Measurements from ENCODE around the gene CPVL. TPM values are rescaled to one million over a fixed set of nuclear protein-coding genes. Genes with fewer than 3 reads are reported as not detected.

Gene CPVL
- total and polyA plus RNA-seq, 2 experiments from 2014 or later, result 31.9 to 37.8 TPM

DNA sequence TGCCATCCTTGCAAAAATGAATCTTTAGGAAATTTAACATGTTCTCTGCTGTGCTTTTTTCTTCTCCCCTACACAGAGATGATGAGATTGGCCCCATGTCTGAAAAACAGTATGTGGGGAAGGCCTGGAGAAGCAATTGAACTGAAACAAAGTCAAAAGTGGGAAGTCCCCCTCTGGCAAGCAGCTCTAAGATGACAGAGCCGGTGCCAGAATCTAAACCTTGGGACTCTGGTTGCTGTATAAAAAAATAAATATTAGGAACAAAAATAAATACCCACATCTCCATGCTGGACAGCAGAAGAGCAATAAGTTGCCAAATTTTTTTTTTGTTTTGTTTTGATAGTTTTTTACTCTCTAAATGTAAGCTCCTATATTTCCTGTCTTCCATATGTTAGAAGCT, 136.4 kb downstream of the CPVL start:
- ATAC-seq, result no peak

More for the DNA sequence above, 136.4 kb downstream of the CPVL start:
- Histone ChIP-seq H3K79me2 (replicated peaks; ENCODE audit: insufficient read depth) (no peaks in the 10 kb centered on the region), H3K9me2 (ENCODE audit: insufficient read depth) (0 out of 2 replicates have a peak, but pooled peaks cover 3% of the 10 kb centered on the region), H2AFZ (no peak overlapping the region), H3K27ac (ENCODE audit: low read depth) (no peak overlapping the region), H3K36me3 (ENCODE audit: insufficient read depth) (no peaks in the 10 kb centered on the region), H3K27me3 (ENCODE audit: insufficient read depth) (no peaks in the 10 kb centered on the region), H3F3A (replicated peaks; ENCODE audit: low read depth) (no peaks in the 10 kb centered on the region), H3K4me3 (no peak overlapping the region), H3K4me1 (ENCODE audit: insufficient read depth) (peaks cover 11% of the 10 kb centered on the region), H4K20me1 (replicated peaks; ENCODE audit: insufficient read depth) (no peaks in the 10 kb centered on the region), H3K4me2 (no peak overlapping the region)
- no peak for TF ChIP-seq ZNF114 (CRISPR knock-in tag; IDR thresholded peaks at IDR 0.05)
- no peak for TF ChIP-seq POLR2AphosphoS5 (IDR thresholded peaks at IDR 0.05; ENCODE audit: low read depth)
- TF ChIP-seq, protein P1, sequence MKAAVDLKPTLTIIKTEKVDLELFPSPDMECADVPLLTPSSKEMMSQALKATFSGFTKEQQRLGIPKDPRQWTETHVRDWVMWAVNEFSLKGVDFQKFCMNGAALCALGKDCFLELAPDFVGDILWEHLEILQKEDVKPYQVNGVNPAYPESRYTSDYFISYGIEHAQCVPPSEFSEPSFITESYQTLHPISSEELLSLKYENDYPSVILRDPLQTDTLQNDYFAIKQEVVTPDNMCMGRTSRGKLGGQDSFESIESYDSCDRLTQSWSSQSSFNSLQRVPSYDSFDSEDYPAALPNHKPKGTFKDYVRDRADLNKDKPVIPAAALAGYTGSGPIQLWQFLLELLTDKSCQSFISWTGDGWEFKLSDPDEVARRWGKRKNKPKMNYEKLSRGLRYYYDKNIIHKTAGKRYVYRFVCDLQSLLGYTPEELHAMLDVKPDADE (IDR thresholded peaks at IDR 0.05), result no peak
- TF ChIP-seq ZNF331 (CRISPR knock-in tag; IDR thresholded peaks at IDR 0.05; ENCODE audit: low read depth), result no peak
- no peak for TF ChIP-seq EZH2 (IDR thresholded peaks at IDR 0.05; ENCODE audit: low read depth, unreplicated experiment)
- no peak for TF ChIP-seq STAT1 (IDR thresholded peaks at IDR 0.05; ENCODE audit: unreplicated experiment)
- TF ChIP-seq EZH2phosphoT487 (IDR thresholded peaks at IDR 0.05; ENCODE audit: unreplicated experiment), result no peak
- TF ChIP-seq, protein P2, sequence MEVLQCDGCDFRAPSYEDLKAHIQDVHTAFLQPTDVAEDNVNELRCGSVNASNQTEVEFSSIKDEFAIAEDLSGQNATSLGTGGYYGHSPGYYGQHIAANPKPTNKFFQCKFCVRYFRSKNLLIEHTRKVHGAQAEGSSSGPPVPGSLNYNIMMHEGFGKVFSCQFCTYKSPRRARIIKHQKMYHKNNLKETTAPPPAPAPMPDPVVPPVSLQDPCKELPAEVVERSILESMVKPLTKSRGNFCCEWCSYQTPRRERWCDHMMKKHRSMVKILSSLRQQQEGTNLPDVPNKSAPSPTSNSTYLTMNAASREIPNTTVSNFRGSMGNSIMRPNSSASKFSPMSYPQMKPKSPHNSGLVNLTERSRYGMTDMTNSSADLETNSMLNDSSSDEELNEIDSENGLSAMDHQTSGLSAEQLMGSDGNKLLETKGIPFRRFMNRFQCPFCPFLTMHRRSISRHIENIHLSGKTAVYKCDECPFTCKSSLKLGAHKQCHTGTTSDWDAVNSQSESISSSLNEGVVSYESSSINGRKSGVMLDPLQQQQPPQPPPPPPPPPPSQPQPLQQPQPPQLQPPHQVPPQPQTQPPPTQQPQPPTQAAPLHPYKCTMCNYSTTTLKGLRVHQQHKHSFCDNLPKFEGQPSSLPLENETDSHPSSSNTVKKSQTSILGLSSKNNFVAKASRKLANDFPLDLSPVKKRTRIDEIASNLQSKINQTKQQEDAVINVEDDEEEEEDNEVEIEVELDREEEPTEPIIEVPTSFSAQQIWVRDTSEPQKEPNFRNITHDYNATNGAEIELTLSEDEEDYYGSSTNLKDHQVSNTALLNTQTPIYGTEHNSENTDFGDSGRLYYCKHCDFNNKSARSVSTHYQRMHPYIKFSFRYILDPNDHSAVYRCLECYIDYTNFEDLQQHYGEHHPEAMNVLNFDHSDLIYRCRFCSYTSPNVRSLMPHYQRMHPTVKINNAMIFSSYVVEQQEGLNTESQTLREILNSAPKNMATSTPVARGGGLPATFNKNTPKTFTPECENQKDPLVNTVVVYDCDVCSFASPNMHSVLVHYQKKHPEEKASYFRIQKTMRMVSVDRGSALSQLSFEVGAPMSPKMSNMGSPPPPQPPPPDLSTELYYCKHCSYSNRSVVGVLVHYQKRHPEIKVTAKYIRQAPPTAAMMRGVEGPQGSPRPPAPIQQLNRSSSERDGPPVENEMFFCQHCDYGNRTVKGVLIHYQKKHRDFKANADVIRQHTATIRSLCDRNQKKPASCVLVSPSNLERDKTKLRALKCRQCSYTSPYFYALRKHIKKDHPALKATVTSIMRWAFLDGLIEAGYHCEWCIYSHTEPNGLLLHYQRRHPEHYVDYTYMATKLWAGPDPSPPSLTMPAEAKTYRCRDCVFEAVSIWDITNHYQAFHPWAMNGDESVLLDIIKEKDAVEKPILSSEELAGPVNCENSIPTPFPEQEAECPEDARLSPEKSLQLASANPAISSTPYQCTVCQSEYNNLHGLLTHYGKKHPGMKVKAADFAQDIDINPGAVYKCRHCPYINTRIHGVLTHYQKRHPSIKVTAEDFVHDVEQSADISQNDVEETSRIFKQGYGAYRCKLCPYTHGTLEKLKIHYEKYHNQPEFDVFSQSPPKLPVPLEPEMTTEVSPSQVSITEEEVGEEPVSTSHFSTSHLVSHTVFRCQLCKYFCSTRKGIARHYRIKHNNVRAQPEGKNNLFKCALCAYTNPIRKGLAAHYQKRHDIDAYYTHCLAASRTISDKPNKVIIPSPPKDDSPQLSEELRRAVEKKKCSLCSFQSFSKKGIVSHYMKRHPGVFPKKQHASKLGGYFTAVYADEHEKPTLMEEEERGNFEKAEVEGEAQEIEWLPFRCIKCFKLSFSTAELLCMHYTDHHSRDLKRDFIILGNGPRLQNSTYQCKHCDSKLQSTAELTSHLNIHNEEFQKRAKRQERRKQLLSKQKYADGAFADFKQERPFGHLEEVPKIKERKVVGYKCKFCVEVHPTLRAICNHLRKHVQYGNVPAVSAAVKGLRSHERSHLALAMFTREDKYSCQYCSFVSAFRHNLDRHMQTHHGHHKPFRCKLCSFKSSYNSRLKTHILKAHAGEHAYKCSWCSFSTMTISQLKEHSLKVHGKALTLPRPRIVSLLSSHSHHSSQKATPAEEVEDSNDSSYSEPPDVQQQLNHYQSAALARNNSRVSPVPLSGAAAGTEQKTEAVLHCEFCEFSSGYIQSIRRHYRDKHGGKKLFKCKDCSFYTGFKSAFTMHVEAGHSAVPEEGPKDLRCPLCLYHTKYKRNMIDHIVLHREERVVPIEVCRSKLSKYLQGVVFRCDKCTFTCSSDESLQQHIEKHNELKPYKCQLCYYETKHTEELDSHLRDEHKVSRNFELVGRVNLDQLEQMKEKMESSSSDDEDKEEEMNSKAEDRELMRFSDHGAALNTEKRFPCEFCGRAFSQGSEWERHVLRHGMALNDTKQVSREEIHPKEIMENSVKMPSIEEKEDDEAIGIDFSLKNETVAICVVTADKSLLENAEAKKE (CRISPR knock-in tag; IDR thresholded peaks at IDR 0.05), result no peak
- TF ChIP-seq JUNB (IDR thresholded peaks at IDR 0.05; ENCODE audit: unreplicated experiment), result no peak
- no peak for TF ChIP-seq NANOG (IDR thresholded peaks at IDR 0.05; ENCODE audit: borderline replicate concordance)
- TF ChIP-seq, protein P3, sequence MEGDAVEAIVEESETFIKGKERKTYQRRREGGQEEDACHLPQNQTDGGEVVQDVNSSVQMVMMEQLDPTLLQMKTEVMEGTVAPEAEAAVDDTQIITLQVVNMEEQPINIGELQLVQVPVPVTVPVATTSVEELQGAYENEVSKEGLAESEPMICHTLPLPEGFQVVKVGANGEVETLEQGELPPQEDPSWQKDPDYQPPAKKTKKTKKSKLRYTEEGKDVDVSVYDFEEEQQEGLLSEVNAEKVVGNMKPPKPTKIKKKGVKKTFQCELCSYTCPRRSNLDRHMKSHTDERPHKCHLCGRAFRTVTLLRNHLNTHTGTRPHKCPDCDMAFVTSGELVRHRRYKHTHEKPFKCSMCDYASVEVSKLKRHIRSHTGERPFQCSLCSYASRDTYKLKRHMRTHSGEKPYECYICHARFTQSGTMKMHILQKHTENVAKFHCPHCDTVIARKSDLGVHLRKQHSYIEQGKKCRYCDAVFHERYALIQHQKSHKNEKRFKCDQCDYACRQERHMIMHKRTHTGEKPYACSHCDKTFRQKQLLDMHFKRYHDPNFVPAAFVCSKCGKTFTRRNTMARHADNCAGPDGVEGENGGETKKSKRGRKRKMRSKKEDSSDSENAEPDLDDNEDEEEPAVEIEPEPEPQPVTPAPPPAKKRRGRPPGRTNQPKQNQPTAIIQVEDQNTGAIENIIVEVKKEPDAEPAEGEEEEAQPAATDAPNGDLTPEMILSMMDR (conservative IDR thresholded peaks at IDR 0.05; ENCODE audit: low read depth in 2 of 2), result no peak
- TF ChIP-seq, protein P4, sequence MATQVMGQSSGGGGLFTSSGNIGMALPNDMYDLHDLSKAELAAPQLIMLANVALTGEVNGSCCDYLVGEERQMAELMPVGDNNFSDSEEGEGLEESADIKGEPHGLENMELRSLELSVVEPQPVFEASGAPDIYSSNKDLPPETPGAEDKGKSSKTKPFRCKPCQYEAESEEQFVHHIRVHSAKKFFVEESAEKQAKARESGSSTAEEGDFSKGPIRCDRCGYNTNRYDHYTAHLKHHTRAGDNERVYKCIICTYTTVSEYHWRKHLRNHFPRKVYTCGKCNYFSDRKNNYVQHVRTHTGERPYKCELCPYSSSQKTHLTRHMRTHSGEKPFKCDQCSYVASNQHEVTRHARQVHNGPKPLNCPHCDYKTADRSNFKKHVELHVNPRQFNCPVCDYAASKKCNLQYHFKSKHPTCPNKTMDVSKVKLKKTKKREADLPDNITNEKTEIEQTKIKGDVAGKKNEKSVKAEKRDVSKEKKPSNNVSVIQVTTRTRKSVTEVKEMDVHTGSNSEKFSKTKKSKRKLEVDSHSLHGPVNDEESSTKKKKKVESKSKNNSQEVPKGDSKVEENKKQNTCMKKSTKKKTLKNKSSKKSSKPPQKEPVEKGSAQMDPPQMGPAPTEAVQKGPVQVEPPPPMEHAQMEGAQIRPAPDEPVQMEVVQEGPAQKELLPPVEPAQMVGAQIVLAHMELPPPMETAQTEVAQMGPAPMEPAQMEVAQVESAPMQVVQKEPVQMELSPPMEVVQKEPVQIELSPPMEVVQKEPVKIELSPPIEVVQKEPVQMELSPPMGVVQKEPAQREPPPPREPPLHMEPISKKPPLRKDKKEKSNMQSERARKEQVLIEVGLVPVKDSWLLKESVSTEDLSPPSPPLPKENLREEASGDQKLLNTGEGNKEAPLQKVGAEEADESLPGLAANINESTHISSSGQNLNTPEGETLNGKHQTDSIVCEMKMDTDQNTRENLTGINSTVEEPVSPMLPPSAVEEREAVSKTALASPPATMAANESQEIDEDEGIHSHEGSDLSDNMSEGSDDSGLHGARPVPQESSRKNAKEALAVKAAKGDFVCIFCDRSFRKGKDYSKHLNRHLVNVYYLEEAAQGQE (IDR thresholded peaks at IDR 0.05; ENCODE audit: unreplicated experiment), result no peak
- no peak for TF ChIP-seq CREB1 (CRISPR knock-in tag; IDR thresholded peaks at IDR 0.05; ENCODE audit: low read depth)
- Mint-ChIP-seq H3K27ac (no peak overlapping the region), H3K4me1 (peaks cover 4% of the 10 kb centered on the region), H3K27me3 (ENCODE audit: insufficient read depth, low read depth, poor library complexity) (no peaks in the 10 kb centered on the region), H3K36me3 (ENCODE audit: low read depth) (no peaks in the 10 kb centered on the region), H3K9me3 (no peaks in the 10 kb centered on the region), H3K4me3 (no peak overlapping the region)
- no peak for DNase-seq (ENCODE audit: low spot score)
